Measurements from ENCODE around the gene MNAT1.

The MNAT1 gene

DNA sequence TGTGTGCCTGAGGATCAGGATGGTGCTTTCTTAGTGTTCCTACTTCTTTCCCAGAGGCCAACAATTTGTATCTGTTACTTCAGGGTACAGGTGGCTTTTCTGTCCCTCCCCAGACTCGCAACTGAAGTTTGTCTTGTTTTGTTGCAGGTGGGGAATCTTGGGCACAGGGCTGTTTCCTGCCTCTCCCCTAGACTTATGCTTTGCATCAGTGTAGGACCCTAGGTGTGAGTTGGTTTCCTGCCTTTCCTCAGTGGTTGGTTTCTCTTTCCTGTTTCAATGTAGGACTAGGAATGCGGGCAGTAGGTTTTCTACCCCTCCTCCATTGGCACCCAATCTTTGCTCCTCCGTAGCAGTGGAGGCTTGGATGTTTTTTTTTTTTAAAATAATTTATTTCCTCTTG is 159.3 kb downstream of the MNAT1 start:
- DNase-seq, result no peak

DNA sequence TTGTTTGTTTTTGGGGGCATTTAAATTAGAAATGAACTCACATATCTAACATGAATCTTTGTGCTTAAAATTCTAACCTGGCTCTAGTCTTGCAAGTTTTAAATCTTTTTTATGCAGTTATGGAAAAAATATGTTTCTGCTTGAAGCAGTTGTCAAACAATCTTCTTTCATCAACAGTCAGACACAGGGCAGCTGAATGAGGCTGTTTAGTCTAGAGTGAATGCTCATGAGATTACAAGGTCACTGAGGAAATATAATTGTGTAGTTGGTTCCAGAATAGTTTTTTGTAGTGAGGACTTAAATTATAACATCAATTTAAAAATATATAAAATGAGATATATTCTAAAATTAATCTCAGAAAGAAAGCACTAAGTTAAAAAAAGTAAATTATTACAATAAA is 169.8 kb downstream of the MNAT1 start:
- no peak for DNase-seq

DNA sequence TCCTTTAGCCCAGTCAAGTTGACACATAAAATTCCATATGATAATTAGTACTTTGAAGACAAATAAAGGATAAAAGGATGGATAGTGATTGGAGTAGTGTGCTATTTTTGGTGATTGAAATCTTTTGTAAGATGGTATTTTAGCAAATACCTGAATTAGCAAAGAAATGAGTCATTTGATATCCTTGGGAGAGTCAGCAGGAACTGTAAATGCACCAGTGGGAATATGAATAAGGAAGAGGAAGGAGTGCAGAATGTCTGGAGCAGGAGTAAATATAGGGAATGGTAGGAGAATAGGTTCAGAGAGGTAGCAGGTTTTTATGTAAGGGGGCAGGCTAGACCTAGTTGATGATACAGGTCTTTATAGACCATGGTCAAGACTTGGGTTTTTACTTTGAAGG is 171.4 kb downstream of the MNAT1 start:
- no peak for DNase-seq

DNA sequence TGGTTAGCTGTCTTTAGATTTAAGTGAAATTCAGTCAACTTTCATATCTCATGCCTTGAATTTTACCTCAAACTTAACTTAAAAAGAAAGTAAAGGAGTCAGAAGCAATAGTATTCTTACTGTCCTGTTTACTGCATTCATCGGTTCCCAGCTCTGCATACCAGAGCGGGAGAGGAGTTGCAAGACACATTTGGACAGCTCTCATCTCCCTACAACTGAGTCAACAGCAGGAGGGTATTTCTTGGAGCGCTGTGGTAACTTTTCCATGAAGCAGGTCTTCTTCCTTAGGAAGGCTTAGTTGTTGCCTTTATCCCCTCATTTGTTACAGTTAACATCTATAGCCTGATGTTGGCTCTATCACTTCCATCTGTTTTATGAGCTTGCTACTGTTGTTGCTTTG is 181.2 kb downstream of the MNAT1 start:
- no peak for DNase-seq

DNA sequence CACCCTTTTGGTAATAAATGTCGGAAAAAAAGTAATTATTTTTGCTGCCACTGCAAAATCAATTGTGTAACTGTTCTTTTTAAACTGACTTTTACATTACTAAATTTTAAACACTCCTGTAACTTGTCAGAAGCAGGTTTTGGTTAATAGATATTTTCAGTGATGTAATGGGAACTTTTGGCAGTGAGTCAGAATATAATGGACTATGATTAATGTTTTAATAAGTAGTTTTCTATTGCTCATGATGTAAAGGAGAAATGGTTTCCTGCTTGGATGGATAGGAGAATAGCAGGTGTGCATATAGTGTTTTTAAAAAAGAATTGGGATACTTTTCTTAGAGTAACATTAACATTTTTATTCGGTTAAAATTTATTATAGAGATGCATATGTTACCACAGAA is 187.5 kb downstream of the MNAT1 start:
- DNase-seq, result no peak

DNA sequence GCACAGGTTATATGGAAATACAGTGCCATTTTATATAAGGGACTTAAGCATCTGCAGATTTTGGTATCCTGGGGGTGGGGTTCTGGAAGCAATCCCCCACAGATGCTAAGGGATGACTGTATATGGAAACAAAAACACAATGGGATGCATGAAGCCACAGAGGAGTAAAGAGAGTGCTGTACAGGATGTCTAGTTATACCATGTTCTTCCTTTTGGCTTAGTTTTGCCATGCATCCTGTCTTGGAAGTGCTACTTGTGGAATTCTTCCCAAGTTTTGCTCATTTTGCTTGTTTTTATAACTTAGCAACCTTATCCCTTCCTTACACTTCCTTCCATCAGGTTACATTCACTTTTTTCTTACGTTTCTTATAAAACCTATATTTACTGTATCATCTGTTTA is 190.7 kb downstream of the MNAT1 start:
- no peak for DNase-seq

DNA sequence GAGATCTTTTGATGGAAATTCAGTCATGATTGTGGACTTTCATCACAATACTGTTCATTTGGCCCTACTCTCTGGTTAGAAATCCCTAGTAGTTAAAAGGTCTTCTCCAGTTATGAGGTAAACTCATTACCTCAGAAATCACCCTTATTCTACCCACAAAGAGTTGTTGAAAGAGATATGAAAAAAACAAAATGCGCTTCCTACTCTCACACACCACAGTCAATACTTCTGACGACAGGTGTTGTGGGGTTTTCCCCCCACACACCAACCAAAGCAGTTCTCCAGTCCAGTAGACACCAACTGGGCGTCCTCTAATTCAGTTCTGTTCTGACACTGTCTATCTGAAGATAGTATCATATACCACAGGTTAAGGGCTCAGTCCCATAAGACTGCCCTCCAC is 191.4 kb downstream of the MNAT1 start:
- no peak for DNase-seq

DNA sequence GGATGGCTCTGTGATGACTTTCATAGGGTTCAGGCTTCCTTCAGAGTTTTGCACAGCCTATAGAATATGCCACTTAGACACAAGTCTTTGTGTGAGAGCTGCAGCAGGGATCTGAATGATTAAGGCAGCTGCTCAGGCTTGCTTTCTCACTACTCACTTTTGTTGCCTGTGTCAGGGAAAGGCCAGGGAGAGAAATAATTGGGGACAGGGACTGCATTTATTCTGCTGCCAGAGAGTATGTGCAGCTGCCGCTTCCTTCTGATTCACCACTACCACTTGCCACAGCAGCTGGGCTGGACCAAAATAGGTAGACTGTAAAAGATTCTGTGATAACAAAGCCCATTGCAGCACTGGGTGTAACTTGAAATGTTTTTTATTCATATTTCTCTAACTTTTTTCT is 196.7 kb downstream of the MNAT1 start:
- DNase-seq, result no peak

DNA sequence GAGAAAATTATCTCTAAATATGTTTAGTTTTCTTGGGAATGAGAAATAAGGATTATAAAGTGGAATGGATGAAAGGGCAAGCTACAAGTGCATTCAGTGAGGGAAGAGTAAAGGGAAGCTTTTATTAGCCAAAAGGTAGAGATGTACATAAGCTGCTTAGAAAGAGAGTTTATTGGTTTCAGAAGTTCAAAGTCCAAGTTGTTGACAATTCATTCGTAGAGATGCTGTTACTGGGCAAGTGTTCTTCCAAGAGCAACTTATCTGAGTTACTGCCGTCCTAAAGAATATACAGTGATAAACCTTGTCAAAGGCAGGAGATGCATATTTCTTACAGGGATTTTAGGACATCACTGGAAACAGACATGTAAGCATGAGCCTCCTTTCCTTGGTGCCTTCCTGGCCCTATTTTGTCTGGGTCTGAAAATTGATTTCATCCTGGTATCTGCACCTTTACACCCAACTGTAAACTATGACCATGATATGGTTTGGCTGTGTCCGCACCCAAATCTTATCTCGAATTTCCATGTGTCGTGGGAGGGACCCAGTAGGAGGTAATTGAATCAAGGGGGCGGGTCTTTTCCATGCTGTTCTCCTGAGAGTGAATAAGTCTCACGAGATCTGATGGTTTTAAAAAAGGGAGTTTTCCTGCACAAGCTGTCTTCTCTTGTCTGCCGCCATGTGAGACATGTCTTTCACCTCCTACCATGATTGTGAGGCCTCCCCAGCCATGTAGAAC is 199.5 kb downstream of the MNAT1 start:
- no peak for DNase-seq

DNA sequence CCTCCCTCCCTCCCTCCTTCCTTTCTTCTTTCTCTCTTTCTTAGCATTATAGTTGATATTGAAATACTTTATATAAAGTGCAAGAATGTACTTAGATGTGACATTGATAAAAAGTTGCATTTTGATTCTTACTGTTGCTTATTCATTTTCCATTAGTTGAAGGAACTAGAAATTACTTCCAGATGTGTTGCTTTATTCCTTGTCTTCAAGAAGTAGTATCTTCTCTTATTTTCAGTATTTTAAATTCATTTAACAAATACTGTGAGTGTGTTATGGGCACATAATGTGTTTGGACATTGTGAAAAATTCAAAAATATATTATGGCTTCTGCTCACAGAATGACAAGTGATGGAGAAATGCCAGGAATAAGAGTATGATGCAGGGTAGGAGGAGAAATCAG is 200.8 kb downstream of the MNAT1 start:
- DNase-seq, result no peak

DNA sequence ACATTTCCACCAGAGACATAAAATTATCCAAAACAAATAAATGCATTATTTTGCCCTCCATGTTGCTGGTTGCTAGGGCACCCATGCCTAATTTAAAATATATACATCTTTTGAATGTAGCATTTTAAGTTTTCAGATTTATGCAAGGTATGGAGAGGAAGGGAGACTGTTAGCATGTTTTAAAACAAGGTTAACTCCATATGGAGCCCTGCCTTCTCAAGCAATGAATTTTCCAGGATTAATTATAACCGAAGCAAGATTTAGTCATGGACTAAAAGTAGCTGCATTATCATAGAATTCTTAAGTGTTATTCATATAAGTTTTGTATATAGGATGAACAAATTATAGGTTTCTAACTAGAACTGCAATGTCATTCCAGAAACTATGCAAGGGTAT is 209.1 kb downstream of the MNAT1 start:
- no peak for DNase-seq

DNA sequence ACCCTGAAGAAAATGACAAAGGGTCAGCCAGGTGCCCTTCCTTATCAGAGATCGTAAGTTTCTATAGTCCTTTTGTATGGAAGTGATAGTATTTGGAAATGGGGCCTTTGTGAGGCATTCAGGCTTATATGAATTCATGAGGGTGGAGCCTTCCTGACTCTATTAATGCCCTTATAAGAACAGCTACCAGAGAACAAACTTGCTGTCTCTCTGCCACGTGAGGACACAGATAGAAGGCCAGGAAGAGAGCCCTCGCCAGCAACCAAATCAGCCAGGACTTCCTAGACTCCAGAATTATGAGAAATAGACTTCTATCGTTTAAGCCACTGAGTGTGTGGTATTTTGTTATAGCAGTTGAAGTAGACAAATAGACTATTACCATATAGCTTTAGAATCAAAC is 209.6 kb downstream of the MNAT1 start:
- no peak for DNase-seq

DNA sequence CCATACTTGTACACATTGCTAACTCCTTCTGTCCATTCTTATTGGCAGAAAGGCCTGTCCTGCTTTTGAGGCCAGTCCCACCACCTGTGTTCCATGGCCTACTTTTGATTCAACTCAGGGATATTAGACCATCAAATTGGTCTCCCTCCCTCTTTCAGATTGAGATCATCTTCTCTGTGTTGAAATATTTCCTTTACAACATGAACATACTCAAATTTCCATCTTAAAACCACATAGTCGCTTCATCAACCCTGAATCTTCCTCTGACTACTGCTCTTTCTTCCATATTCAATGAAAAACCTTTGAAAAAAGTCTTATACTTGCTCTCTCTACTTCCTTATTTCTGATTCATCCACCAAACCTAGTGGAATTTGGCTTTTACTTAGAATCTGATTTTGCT is 211.4 kb downstream of the MNAT1 start:
- DNase-seq, result no peak

DNA sequence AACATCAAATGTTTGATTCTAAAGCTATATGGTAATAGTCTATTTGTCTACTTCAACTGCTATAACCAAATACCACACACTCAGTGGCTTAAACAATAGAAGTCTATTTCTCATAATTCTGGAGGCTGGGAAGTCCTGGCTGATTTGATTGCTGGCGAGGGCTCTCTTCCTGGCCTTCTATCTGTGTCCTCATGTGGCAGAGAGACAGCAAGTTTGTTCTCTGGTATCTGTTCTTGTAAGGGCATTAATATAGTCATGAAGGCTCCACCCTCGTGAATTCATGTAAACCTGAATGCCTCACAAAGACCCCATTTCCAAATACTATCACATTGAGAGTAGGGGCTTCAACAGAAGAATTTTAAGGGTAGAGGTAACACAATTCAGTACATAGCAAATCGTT is 212.2 kb downstream of the MNAT1 start:
- DNase-seq, result no peak

DNA sequence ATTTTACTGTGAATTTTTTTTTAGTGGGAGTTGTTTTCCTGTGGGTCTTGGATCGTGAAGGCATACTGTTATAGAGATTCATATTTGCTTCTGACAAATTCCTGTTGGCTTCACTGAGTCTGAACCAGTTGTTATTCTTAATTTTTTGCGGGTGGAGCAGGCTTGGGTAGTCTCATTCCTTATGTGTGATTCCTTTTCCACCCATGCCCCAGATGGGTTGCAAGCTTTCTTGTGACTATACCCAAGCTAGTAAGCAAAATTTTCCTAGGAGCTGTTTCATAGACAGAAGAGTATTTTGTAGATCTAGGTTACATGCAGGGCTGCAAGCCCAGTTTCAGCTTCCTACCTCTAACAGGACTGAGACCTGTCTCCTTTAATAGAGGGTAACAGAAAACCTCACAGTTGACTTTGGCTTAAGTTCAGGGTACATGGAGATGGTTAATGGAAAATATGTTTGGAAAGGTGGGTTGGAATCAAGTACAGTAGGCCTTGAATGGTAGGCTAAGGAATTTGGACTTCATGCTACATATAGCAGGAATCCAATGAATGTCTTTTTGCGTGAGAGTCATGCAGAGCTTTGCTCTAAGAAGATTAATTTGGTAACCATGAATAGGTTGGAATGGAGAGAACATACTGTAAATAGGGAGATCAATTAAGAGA is 217.3 kb downstream of the MNAT1 start:
- no peak for DNase-seq

DNA sequence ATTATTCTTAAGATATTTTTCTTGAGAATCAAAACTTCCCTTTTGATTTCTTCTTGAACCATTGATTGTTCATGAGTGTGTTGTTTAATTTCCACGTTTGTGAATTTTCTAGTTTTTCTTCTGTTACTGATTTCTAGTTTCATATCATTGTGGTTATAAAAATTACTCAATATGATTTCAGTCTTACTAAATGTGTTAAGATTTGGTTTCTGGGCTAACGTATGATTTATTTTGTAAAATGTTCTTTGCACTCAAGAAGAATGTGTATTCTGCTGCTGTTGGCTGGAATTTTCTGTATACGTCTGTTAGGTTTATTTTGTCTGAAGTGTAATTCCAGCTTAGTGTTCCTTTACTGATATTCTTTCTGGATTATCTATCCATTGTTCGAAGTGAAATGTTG is 221.6 kb downstream of the MNAT1 start:
- no peak for DNase-seq

DNA sequence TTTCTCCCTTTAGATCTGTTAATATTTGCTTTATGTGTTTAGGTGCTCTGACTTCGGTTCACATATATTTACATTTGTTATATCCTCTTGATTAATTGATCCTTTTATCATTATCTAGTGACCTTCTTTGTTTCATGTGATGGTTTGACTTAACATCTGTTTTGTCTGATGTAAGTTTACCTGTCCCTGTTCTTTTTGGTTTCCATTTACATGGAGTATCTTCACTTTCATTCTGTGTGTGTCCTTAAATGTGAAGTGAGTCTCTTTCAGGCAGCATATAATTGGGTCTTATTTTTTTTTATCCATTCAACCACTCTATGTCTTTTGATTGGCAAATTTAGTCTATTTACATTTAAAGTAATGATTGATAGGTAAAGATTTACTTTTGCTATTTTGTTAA is 222.1 kb downstream of the MNAT1 start:
- no peak for DNase-seq

DNA sequence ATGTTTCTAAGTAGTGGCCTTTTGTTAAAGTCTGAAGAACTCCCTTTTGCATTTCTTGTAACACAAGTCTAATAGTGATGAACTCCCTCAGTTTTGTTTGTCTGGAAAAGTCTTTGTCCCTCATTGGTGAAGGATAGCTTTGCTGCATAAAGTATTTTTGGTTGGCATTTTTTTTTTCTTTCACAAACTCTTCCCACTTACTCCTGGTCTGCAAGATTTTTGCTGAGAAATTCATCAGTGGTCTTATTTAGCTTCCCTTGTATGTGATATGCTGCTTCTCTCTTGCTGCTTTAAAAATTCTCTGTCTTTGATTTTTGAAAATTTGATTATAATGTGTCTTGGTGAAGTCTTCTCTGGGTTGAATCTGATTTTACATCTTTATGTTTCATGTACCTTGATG is 223.6 kb downstream of the MNAT1 start:
- DNase-seq, result no peak

DNA sequence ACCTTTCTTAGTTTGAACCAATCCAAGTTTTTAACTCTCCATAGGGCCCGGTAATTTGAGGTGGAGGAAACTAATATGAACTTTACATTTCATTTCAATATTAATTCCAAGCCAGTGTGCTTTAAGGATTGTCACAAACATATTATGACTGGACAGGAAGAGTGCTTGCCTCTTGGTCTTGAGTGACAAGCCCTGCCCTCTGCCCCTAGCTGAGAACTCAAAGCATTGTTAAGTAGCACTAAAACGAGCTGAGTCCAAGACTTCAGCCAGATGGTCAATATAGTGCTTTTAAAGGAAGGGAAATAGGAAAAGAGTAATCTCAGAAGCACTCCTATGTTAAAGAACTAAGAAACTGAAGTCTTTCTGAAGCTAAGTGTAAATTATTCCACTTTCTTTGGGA is 229.2 kb downstream of the MNAT1 start:
- DNase-seq, result no peak

DNA sequence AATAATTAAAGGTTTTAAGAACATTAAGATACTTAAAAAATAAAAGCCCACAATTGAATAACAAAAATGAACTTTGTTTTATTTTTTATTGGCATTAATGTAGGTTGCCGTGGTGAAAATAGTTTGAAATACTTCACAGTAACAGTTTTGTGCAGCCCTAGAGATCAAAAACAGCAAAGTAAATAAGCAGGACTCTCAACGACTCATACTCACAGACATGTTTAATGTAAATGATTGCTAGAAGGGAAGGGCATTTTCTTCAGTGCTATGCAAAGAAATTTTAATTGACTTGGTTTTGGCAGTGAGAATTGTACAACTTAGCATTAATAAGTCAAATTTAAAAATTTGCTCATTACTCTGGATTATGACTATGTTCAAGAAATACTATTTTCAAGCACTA is 230.3 kb downstream of the MNAT1 start:
- DNase-seq, result no peak

DNA sequence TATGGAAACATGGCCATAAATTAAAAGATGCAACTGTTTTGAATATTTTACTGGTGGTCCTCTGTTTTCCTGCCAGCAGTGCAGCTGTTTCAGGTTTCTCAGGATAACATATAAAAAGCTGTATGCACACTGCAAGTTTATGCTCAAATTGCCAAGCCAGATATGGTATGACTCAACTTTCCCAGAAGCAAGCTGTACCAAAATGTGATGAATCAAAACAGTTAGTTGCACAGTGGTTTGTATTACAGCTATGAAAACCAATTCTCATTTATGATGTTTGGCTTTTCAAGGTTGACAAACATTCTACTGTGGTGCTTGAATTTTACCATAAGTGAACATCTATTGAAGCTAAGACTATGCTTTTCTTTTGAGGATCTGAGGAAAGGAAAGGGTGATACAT is 230.8 kb downstream of the MNAT1 start:
- DNase-seq, result no peak

DNA sequence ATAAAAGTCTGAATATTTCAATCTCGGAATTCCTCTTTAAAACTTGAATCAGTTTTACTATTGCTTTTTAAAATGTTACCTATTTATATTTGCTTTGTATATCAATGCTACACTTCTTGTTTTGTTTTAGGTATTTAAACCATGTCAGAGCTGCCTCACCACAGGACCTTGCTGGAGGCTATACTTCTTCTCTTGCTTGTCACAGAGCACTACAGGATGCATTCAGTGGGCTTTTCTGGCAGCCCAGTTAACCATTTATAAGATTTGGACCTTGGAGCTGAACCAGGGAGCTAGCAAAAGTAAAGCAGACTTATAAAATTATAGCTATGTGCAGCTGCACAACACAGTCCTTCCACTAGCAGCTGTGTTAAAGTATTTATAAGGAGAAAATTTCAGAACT is 233.5 kb downstream of the MNAT1 start:
- no peak for DNase-seq

DNA sequence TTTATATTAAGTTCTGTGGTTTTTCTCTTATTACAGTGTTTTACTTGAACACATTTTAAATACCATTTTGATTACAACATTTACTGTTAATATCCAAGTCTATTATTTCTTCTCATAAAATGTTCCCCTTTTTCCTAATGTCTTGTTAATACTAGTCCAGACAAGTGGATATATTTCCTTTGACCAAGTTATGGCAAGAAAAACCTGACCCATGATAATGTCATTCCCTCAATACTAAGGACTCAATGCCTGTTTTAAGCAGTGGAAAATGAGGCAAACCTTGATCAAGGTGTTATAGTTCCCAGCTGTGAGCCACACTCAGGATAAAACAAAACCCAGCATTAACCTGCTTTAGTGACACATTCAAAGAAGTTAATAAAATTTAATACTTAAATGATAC is 234.1 kb downstream of the MNAT1 start:
- DNase-seq, result no peak

DNA sequence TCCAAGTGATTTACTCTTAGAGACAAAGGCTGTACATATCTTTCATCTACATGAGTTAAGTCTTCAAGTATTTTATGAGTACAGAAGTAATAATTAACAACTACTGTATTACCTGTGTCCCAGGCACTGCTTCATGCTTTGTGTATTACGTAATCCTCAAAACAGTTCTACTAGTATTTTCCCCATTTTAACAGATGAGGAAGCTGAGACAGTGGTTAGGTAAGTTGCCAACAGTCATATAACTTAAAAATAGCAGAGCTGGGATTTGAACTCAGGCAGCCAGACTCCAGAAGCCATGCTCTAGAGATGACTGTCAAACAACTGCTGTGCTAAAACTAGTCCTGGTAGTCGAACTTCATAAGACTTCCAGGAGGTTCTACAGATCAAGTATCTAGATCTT is 235.6 kb downstream of the MNAT1 start:
- no peak for DNase-seq

DNA sequence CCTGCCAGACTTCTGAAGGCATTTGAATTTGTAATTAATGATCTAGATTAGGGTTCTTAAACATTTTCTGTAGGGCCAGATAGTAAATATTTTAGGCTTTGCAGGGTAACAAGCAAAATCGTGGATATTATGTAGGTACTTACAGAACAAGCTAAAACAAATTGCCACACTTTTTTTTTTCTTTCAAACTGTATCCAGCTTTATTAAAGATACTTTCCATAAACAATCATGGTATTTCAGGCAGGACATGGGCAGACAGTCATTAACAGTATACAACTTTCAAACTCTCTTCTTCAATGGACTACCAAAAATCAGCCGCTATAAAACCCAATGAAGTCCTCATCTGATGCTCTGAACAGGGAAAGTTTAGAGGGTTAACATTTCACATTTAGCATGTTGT is 236.7 kb downstream of the MNAT1 start:
- no peak for DNase-seq

Measured in stimulated activated CD4-positive, alpha-beta T cell treated with anti-CD3 and anti-CD28 coated beads, Interleukin-2, amount 100 ng/mL, for 48 hours (primary cell).